Measurements from ENCODE around the gene ACTN4.

The ACTN4 gene

DNA sequence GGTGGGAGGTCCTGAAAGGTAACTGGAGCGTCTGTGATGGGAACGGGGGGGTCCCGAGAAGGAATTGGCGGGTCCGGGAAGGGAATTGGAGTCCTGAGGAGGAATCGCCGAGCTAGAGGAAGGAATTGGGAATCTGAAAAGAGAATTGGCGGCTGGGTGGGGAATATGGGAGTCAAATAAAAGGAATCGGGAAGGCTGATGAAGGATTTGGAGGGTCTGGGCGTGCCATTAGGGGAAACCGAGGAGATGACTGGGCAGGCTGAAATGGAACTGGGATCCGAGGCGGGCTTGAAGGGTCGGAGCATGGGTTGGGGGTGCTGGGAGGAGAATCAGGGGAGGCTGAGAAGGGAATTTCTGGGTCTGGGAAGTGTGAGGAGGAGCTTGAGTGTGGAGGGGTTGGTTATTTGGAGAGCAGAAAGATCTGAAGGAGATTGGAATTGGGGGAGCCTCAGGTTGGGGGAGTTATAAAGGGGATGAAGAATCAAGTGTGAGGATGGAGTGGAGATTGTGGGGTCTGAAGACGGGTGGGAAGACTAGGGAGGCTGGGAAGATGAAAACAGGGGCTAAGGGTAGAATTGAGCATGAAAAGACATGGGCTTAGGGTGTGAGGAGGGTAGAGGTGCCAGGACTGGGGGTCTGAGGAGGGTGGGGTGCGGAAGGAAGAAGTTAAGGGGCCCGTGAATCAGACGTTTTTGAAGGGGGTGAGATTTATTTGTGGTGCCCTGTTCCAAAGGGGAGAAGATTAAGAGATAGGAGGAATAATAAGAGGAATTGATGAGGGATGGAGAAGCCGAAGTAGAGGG lies 718 bp downstream of the ACTN4 start:
- Histone ChIP-seq H3K36me3 (ENCODE audit: insufficient read depth, low read length) (no peaks in the 10 kb centered on the region), H3K4me3 (peak overlapping the region; percentile 98), H3K9ac (ENCODE audit: insufficient read length) (peak overlapping the region; percentile 99), H3K27ac (0 out of 2 replicates have a peak overlapping the region, but pooled peaks have one; percentile 57), H3K9me3 (ENCODE audit: low read depth, low read length) (no peaks in the 10 kb centered on the region)
- no peak for DNase-seq (ENCODE audit: low read depth, low spot score)
- no peak for TF ChIP-seq POLR2AphosphoS5 (IDR thresholded peaks at IDR 0.05; ENCODE audit: borderline replicate concordance, low read depth, low read length)
- no peak for TF ChIP-seq EZH2 (IDR thresholded peaks at IDR 0.05)
- no peak for TF ChIP-seq FOXP2 (optimal IDR thresholded peaks at IDR 0.05; ENCODE audit: control extremely low read depth, extremely low read length, insufficient read depth)

DNA sequence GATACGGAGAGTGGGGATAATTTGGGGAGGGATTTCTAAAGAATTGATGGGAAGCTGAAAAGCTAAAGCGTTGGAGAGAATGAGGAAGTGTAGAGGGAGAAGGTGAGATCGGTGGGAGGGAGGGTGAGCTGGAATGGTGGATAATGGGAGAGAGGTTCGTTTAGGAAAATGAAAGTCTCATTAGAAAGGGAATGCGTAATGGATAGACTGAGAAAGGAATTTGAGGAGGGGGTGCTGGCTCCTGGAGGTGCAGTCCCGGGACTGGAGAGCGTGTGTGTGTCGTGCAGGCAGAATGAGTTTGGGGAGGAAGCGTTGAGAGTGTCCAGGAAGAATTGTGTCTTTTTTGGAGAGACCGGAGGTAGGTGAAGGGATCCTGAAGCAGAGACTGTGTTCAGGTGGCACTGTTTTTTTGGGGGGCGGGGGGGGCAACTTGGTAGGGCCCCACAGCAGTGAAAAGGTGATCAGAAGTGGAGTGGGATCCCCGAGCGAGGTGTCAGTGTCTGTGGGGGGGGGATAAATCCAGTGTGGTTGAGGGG lies 1.4 kb downstream of the ACTN4 start:
- no peaks in the 10 kb centered on the region for H3K9me3 ChIP-seq (ENCODE audit: low read depth, low read length)
- no peak for DNase-seq (ENCODE audit: low read depth, low spot score)
- no peak overlapping the region for H3K27ac ChIP-seq
- peaks cover 3% of the 10 kb centered on the region for H3K36me3 ChIP-seq (ENCODE audit: insufficient read depth, low read length)
- TF ChIP-seq EZH2 (IDR thresholded peaks at IDR 0.05), result no peak
- TF ChIP-seq FOXP2 (optimal IDR thresholded peaks at IDR 0.05; ENCODE audit: control extremely low read depth, extremely low read length, insufficient read depth), result no peak
- TF ChIP-seq POLR2AphosphoS5 (IDR thresholded peaks at IDR 0.05; ENCODE audit: borderline replicate concordance, low read depth, low read length), result no peak
- H3K9ac ChIP-seq (ENCODE audit: insufficient read length), result peak overlapping the region; percentile 99
- peak overlapping the region; percentile 98 for H3K4me3 ChIP-seq

DNA sequence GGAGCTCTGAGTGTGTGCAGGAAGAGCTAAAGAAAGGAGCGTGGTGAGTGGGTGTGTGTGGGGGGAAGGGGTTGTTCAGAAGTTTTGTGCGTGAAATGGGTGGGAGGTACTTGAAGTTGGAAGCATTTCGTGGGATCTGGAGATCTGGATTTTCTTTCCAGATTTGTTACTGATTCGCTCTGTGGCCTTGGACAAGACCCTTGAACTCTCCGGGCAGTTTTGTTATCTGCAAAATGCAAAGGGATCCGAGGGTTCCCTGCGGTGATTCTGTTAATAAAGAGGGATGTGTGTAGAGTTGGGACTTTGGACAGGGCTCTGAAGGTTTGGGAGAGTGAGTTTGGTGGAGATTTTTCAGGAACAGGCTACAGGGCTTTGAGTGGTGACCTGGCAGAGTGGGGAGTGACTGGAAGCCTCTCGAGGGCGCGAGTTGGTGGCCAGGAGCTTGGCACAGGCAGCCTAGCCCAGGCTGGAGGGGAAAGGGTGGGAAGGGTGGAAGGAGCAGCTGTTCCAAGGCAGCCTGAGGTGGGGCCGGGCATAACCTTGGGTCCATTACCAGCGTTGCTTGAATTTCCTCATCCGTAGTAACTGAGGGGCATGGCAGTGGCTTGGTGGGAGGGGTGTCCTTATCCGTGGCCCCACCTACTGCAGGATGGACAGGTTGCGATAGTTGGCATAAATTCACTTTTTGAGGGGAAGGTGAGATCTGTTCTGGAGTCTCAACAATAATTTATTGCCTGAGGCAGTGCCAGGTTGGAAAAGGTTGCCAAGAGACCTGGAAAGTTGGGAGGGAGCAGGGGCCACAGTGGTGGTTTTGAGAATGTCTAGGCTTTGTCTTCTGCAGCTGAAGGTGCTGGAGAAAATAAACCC lies 2.1 kb downstream of the ACTN4 start:
- TF ChIP-seq FOXP2 (optimal IDR thresholded peaks at IDR 0.05; ENCODE audit: control extremely low read depth, extremely low read length, insufficient read depth), result no peak
- TF ChIP-seq EZH2 (IDR thresholded peaks at IDR 0.05), result no peak
- TF ChIP-seq POLR2AphosphoS5 (IDR thresholded peaks at IDR 0.05; ENCODE audit: borderline replicate concordance, low read depth, low read length), result no peak
- Histone ChIP-seq H3K4me3 (peak overlapping the region; percentile 98), H3K9me3 (ENCODE audit: low read depth, low read length) (no peaks in the 10 kb centered on the region), H3K36me3 (ENCODE audit: insufficient read depth, low read length) (peaks cover 5% of the 10 kb centered on the region), H3K9ac (ENCODE audit: insufficient read length) (peak overlapping the region; percentile 99), H3K27ac (no peak overlapping the region)
- DNase-seq (ENCODE audit: low read depth, low spot score), result no peak

DNA sequence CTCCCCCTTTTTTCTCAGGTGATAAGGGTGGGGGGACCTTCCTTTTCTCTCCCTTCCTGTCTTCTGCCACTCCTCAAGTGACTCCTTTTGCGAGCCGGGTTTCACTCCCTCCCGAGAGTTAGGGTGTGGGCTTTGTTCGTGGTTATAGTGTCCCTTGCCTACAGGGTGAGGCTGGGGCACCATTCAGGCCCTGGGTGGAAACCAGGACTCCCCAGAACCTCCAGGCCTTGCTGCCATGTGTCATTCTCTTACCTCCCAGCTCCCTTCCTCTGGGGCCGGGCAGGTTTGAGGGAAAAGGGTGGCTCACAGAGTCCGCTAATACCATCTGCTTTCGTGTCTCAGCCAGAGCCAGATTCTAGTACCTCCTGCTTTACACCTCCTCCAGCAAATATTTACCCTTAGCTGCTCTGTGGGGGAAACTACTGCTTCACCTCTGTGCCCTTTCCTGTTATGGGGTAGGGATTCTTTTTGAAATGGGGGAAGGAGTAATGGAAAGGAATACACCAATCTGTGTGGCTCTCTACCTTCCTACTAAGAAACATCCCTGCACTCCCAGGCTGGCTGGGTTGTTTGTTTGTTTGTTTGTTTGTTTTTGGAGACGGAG lies 2.8 kb downstream of the ACTN4 start:
- H3K9ac ChIP-seq (ENCODE audit: insufficient read length), result no peak overlapping the region
- peaks cover 5% of the 10 kb centered on the region for H3K36me3 ChIP-seq (ENCODE audit: insufficient read depth, low read length)
- H3K9me3 ChIP-seq (ENCODE audit: low read depth, low read length), result no peaks in the 10 kb centered on the region
- no peak for DNase-seq (ENCODE audit: low read depth, low spot score)
- H3K27ac ChIP-seq, result no peak overlapping the region
- no peak for TF ChIP-seq EZH2 (IDR thresholded peaks at IDR 0.05)
- TF ChIP-seq POLR2AphosphoS5 (IDR thresholded peaks at IDR 0.05; ENCODE audit: borderline replicate concordance, low read depth, low read length), result no peak
- no peak for TF ChIP-seq FOXP2 (optimal IDR thresholded peaks at IDR 0.05; ENCODE audit: control extremely low read depth, extremely low read length, insufficient read depth)
- H3K4me3 ChIP-seq, result peak overlapping the region; percentile 98; the same call in 1 of the 2 replicates

DNA sequence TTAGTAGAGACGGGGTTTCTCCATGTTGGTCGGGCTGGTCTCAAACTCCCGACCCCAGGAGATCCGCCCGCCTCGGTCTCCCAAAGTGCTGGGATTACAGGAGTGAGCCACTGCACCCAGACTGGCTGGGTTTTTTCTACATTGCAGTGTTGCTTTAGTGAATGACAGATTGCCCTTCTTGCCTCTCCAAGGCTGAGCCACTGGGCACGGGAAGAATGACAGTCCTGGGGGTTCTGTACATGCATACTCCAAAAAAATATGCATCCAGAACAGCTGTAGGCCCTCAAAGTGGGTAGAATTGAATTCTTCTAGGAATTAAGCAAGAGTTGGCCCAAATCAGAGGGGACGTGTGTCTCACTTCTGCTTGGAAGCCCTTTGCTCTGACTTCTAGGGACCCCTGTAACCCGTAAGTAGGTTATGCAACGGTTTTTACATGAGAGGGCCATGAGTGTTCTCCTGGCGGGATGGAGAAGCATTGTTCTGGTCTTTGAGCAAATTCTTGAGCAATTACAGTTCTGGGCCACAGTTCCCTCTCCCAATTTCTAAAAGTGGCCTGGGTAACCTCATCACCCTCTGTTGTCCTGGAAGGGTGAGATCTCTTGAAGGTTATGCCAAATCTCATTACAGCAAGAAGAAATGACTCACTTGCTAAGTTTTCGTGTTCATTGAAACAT lies 3.6 kb downstream of the ACTN4 start:
- H3K36me3 ChIP-seq (ENCODE audit: insufficient read depth, low read length), result peaks cover 5% of the 10 kb centered on the region
- TF ChIP-seq EZH2 (IDR thresholded peaks at IDR 0.05), result no peak
- TF ChIP-seq POLR2AphosphoS5 (IDR thresholded peaks at IDR 0.05; ENCODE audit: borderline replicate concordance, low read depth, low read length), result no peak
- no peak for TF ChIP-seq FOXP2 (optimal IDR thresholded peaks at IDR 0.05; ENCODE audit: control extremely low read depth, extremely low read length, insufficient read depth)
- no peak for DNase-seq (ENCODE audit: low read depth, low spot score)
- no peak overlapping the region for H3K9ac ChIP-seq (ENCODE audit: insufficient read length)
- H3K9me3 ChIP-seq (ENCODE audit: low read depth, low read length), result no peaks in the 10 kb centered on the region
- no peak overlapping the region for H3K27ac ChIP-seq
- no peak overlapping the region for H3K4me3 ChIP-seq

DNA sequence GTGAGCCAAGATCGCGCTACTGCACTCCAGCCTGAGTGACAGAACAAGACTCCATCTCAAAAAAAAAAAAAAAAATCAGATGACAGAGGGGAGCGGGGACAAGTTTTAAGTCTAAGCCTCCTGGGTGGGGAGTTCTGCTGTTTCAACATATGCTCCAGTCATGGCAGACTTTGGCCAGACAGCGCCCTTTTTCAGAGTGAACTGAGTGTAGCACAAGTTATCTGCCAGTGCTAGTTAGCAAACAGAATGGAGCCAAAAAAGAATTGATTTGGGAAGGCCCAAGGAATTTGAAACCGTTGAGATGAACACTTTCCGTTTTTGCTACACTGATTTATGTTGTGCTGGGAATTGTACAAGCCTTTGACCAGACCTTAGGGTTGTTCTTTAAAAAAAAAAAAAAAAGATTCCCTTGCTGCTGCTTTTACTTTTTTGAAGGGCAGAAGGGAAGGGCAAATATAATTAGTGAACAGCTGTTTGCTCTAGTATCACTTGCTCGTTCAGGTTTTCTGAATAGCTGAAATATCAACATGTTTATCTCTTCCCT lies 5.7 kb downstream of the ACTN4 start:
- H3K36me3 ChIP-seq (ENCODE audit: insufficient read depth, low read length), result peaks cover 11% of the 10 kb centered on the region
- H3K9me3 ChIP-seq (ENCODE audit: low read depth, low read length), result no peaks in the 10 kb centered on the region
- H3K9ac ChIP-seq (ENCODE audit: insufficient read length), result no peak overlapping the region
- no peak for DNase-seq (ENCODE audit: low read depth, low spot score)
- TF ChIP-seq FOXP2 (optimal IDR thresholded peaks at IDR 0.05; ENCODE audit: control extremely low read depth, extremely low read length, insufficient read depth), result no peak
- no peak for TF ChIP-seq POLR2AphosphoS5 (IDR thresholded peaks at IDR 0.05; ENCODE audit: borderline replicate concordance, low read depth, low read length)
- TF ChIP-seq EZH2 (IDR thresholded peaks at IDR 0.05), result no peak
- no peak overlapping the region for H3K4me3 ChIP-seq
- peak overlapping the region; percentile 55; the same call in 1 of the 2 replicates for H3K27ac ChIP-seq

DNA sequence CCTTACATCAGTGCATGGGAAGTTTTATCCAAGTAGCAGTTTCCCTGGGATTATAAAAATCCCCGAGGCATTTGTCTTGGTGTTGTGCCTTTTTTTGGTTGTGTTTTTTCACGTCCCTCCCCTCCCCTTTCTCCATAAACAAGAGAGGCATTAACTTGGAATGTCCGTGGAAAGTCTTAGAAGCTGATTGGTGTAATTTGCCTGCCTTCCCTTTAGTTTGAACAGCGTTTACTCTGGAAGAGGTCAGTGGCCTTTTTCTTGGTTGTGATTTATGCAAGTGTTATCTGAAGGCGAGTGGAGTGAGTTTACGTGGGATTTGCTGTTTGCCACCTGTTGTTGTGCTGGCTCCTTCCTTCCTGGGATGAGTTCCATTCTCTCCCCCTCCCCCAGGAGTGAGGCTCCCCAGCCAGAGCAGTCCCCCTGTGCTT lies 7.2 kb downstream of the ACTN4 start:
- Histone ChIP-seq H3K36me3 (ENCODE audit: insufficient read depth, low read length) (peaks cover 11% of the 10 kb centered on the region), H3K27ac (peak overlapping the region; percentile 81), H3K4me3 (no peak overlapping the region), H3K9ac (ENCODE audit: insufficient read length) (no peak overlapping the region), H3K9me3 (ENCODE audit: low read depth, low read length) (no peaks in the 10 kb centered on the region)
- DNase-seq (ENCODE audit: low read depth, low spot score), result no peak
- TF ChIP-seq POLR2AphosphoS5 (IDR thresholded peaks at IDR 0.05; ENCODE audit: borderline replicate concordance, low read depth, low read length) (no peak), FOXP2 (optimal IDR thresholded peaks at IDR 0.05; ENCODE audit: control extremely low read depth, extremely low read length, insufficient read depth) (no peak), EZH2 (IDR thresholded peaks at IDR 0.05) (no peak)

Measured in SK-N-MC (cell line).